ENCODE data around the gene LTBP1.

DNA sequence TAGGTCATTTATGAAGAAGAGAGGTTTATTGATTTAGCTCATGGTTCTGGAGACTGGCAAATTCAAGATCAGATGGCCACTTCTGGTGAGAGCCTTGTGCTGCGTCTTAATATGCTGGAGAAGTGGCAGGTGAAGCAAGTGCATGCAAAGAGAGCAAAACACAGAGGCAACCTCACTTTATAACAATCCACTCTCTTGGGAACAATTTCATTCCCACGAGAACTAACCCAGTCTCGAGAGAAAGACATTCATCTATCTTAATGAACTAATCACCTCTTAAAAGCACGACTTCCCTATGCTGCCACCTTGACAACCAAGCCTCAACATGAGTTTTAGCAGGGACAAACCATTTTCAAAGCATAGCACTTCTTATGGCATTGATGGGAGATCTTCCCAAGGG is 343.2 kb downstream of the LTBP1 start:
- TF ChIP-seq CTCF (IDR thresholded peaks at IDR 0.05) (no peak), POLR2A (IDR thresholded peaks at IDR 0.05) (no peak)

Data from breast epithelium (tissue), 3 donors.